AG08395 (cell line): Measurements from ENCODE around the gene OR10R2.
"Not testable (repeated sequence)": the region's sequence is repeated elsewhere in the genome, so short reads cannot be mapped to it uniquely, and the experiment has no call there.

Experiments used
- DNase-seq: peaks from one replicate; pipeline ENCODE4 v3.0.0; 2012; ENCODE audit warnings: mixed read lengths, low spot score

OR10R2 gene, protein sequence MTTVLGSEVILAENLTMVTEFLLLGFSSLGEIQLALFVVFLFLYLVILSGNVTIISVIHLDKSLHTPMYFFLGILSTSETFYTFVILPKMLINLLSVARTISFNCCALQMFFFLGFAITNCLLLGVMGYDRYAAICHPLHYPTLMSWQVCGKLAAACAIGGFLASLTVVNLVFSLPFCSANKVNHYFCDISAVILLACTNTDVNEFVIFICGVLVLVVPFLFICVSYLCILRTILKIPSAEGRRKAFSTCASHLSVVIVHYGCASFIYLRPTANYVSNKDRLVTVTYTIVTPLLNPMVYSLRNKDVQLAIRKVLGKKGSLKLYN

GRCh38 chr1:158471920-158472319 is at the start of gene OR10R2:
TSS of gene OR10R2 (plus strand) at chr1:158472220. CDS start at chr1:158472326, 106 bp downstream.
- DNase-seq = no peak

DNA sequence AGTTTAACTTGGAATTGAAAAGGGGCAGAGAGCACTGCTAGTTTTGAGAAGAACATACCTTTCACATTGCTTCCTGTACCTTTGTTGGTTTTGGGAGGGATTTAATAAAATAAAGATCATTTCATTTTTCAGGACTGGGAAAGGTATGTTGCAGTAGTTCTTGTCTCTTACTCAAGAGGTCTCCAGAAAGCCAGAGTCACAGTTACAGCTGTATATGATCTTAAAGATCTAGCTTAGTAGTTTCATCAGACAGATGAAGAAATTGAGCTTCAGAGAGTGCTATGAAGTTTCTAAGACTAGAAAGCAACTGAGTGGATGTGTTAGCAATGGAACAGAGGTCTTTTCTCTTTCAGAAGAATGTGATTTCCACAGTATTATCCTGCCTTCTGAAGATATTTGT is 47.0 kb upstream of the OR10R2 start:
- DNase-seq = no peak

GRCh38 chr1:158426137-158426536 is 45.9 kb upstream of the OR10R2 start, which contains the start of gene OR10K2:
TSS of gene OR10K2 (minus strand) at chr1:158426237. CDS start at chr1:158420866, 5,371 bp downstream.
- no peak for DNase-seq

DNA sequence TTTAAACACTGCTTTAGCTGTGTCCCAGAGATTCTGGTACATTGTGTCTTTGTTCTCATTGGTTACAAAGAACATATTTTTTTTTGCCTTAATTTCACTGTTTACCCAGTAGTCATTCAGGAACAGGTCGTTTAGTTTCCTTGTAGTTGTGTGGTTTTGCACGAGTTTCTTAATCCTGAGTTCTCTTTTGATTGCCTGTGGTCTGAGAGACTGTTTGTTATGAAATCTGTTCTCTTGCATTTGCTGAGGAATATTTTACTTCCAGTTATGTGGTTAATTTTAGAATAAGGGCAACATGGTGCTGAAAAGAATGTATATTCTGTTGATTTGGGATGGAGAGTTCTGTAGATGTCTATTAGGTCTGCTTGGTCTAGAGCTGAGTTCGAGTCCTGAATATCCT is 41.9 kb upstream of the OR10R2 start:
- not testable (repeated sequence) for DNase-seq

GRCh38 chr1:158434741-158435140 is 37.3 kb upstream of the OR10R2 start:
- no peak for DNase-seq

- DNase-seq = no peak
Measured at GRCh38 chr1:158445376-158445775, 26.6 kb upstream of the OR10R2 start.

- DNase-seq = no peak
Measured at GRCh38 chr1:158454537-158454936, 17.5 kb upstream of the OR10R2 start.

GRCh38 chr1:158457246-158457645 is 14.8 kb upstream of the OR10R2 start:
- no peak for DNase-seq

- no peak for DNase-seq
Measured at GRCh38 chr1:158458263-158458662, 13.8 kb upstream of the OR10R2 start.

DNA sequence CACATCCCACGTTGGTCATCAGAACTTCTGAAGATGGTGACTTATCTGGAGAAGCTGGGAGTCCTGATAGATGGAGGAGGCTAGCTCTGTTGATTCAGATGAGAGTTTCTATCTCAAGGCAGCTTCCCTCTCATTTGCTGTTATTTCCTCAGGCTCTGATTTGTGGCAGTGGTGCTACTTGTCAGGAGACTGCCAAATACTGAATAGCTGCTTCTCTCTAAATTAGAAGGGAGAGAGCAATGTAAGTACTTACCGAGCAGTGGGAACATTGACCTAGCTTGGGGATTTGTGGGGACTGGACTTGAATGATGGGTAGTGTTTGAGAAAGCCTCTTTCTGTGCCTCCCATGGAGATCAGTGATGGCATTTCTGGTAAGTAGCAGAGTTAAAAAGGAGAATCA is 10.5 kb upstream of the OR10R2 start, which contains the start of gene OR10K1:
TSS of gene OR10K1 (plus strand) at position 301 of the 400 bp plus-strand sequence. CDS start 3,728 bp downstream, outside the sequence.
- no peak for DNase-seq

GRCh38 chr1:158485455-158485854 is 13.4 kb downstream of the OR10R2 start:
- DNase-seq = no peak

- no peak for DNase-seq
Measured at GRCh38 chr1:158491316-158491715, 19.3 kb downstream of the OR10R2 start.

DNA sequence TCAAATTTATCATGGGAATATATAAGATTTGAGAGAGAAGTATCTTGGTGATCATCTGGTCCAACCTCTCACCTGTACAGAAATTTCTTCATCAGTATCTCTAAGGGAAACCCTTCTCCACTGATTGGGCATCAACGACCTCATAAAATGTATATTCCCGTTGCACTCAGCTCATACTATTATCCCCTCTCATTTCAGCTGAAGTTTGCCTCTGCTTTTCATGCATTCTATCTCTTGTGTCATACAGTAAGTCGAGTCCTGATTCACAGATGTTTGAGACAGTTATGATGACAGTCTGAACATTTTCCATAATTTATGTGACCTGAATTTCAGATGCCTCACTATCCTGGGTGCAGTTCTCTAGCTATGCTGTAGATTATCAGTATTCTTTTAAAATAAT is 21.0 kb downstream of the OR10R2 start:
- DNase-seq = no peak

DNA sequence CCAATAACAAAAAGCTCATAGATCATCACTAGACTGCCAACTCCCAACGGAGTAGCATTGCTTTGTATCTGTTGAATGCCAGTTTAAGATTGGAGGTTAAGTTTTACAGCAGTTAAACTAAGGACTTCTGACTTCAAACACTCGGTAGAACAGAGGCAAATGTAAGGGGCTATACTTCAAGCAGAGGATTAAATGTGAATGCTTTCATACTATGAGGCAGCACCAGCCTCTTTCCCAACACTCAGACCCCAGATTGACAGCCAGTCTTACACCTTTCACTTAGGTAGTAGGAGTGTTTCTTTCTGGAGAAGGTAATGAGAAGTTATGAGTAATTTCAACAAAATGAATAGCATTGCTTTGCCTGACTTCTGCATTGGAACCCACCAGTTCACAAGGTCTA is 22.8 kb downstream of the OR10R2 start:
- DNase-seq = no peak

DNA sequence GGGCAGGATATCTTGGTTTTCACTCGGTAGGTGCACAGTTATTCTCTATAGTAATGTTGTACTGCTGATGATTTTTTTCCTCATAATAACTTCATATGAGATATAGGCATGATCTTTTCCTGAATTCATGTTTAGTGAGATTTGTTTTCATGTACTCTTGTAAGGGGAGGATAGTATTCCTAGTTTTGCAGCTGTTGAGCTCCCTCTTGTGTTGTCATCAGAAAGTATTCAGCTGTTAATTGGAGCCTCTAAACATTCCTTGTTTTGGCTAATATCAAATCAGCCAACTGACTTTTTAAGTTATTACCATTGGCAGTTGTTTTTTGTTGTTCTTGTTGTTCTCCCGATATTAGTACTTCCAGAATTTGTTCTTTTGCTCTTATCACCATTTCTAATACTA is 24.4 kb downstream of the OR10R2 start:
- no peak for DNase-seq

- no peak for DNase-seq
Measured at GRCh38 chr1:158506369-158506987, 34.5 kb downstream of the OR10R2 start.

DNA sequence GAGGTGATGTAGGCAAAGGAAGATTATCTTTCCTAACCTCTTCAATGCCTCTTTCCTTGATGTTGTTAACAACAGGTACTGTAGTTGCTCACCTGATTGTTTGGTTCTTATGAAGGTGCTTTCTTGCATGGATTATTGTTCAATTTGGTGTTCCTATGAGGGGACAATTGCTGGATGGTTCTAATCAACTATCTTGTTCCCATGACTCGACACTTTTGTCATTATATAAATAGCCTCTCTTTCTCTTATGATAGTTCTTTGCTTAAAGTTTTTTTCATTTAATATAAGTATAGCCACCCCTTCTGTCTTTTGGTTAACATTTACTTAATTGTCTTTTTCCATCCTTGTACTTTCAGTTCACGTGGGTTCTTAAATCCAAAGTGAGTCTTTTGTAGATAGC is 35.5 kb downstream of the OR10R2 start:
- no peak for DNase-seq

DNA sequence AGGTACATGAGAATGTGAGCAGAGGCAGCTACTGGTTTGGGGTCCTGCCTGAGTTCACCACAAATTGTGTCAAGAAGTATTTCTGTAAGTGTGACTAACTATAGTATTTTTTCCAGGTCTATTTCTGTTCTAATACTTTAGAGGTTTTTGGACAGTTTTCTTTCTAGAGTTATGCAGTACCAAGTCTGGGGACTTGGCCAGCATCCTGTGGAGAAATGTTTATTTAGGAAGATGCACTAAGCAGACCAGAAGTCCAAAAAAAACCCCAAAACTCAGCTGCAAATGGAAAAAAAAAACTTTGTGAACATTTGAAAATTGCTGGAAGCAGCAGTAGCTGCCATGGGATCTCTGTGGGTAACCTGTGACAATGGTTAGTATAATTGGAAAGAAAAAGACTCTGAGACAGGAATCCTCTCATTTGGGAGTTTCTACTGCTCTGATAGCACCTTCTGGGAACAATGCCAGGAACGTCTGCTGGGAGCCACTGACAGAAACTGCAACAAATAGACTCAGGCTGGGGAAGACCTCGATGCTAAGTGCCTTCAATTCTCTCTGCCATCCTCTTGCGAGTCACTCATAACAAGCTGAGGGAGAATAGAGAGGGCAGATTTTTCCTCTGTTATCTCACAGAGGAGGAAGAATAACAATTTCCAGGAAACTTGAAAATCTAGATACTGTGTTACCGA is 37.6 kb downstream of the OR10R2 start:
- no peak for DNase-seq

GRCh38 chr1:158516966-158517365 is 44.9 kb downstream of the OR10R2 start:
- no peak for DNase-seq

DNA sequence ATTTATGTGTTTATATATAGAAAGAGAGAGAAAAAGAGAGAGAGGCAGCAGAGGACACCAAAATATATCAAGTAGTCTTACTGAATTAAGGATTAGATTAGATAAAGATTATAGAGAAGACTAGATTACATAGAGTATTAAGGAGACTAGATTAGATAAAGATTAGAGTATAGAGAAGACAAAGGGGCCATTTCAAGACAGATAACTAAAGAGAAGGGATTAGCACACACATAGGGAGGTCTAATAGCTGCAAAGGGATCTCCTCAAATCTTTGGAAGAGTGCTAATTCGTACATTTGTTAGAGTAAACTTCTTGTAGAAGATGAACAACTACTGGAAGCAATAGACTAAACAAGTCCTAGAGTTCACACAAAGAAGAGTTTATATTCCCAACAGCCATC is 48.0 kb downstream of the OR10R2 start:
- DNase-seq = no peak

GRCh38 chr1:158520955-158521665 is 49.1 kb downstream of the OR10R2 start:
- no peak for DNase-seq

DNA sequence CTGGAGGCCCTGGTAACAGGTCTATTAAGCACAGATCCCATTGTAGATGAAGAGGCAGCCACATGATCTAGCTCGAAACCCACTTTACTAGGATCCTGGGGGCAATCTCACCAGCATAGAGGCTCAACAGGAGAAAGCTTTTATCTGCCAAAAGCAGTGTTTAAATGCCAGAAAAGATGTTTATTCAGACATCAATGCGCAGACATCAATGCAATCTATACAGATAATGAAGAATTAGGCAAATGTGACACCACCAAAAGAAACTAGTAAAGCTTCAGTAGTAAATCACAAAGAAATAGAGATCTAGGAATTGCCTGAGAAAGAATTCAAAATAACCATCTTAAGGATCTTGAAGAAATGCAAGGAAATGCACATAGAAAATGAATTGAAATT is 49.6 kb downstream of the OR10R2 start:
- no peak for DNase-seq
